Activated naive CD4-positive, alpha-beta T cell treated with anti-CD3 and anti-CD28 coated beads for 36 hours (primary cell): ENCODE measurements around the gene NINJ2. TPM values are rescaled to one million over a fixed set of nuclear protein-coding genes. Genes with fewer than 3 reads are reported as not detected.
"Not testable (repeated sequence)": the region's sequence is repeated elsewhere in the genome, so short reads cannot be mapped to it uniquely, and the experiment has no call there.

ENCODE experiments used
- CTCF ChIA-PET: fragments of 350-600 bp; sonication (Branson Sonifier 250); formaldehyde crosslinking; loops from one replicate; lab custom pipeline; 2021; ENCODE audit warnings: antibody characterized with exemption; lab: Charles Lee
- DNase-seq: peaks from one replicate; pipeline ENCODE4 v3.0.0-alpha.2; 2020
- H3K27ac Mint-ChIP-seq: one replicate; pipeline ENCODE4 v1.8.0; 2021; ENCODE audit warnings: mild to moderate bottlenecking, mixed read lengths
- H3K27me3 Mint-ChIP-seq: one replicate; pipeline ENCODE4 v1.8.0; 2021; ENCODE audit warnings: low read depth, mixed read lengths
- H3K36me3 Mint-ChIP-seq: one replicate; pipeline ENCODE4 v1.8.0; 2021; ENCODE audit warnings: low read depth, mixed read lengths
- H3K4me1 Mint-ChIP-seq: one replicate; pipeline ENCODE4 v1.8.0; 2021; ENCODE audit warnings: low read depth, mixed read lengths
- H3K4me3 Mint-ChIP-seq: one replicate; pipeline ENCODE4 v1.8.0; 2021; ENCODE audit warnings: mild to moderate bottlenecking, moderate library complexity, mixed read lengths
- H3K9me3 Mint-ChIP-seq: one replicate; pipeline ENCODE4 v1.8.0; 2021; ENCODE audit warnings: mixed read lengths
- intact Hi-C: fragments of 100-400 bp; cut with micrococcal nuclease; formaldehyde crosslinking; loops from one replicate; pipeline ENCODE4 v1.15.1; 2023
- total RNA-seq, 2 experiments: library from RNA; stranded (reverse); gene quantifications; one replicate each; pipeline ENCODE4 v1.2.3, GENCODE V29; 2021

The NINJ2 gene
- total RNA-seq: 1 to 10 TPM; 1.8 to 2.5 TPM

GRCh38 chr12:663293-663871 is at the start of gene NINJ2:
TSS of gene NINJ2 (minus strand) at chr12:663445. CDS start at chr12:663360, 85 bp downstream.
- H3K4me1 Mint-ChIP-seq: peaks cover 58% of the 10 kb centered on the region
- H3K27me3 Mint-ChIP-seq: no peaks in the 10 kb centered on the region
- H3K9me3 Mint-ChIP-seq: no peaks in the 10 kb centered on the region
- no peak within 1 kb of the TSS for H3K27ac Mint-ChIP-seq
- H3K36me3 Mint-ChIP-seq: no peaks in the 10 kb centered on the region
- peak within 1 kb of the TSS; percentile 64 for H3K4me3 Mint-ChIP-seq
- intact Hi-C loops: no loop called here
- CTCF ChIA-PET: interaction anchor here (1.0 to 1.4 kb wide), 3 partner anchors 49 to 94 kb away, joined by 3 to 5 read pairs (median 3); no protein-coding TSS in a partner anchor
- peak; percentile 23 for DNase-seq

- peaks cover 37% of the 10 kb centered on the region for H3K4me1 Mint-ChIP-seq
- no peaks in the 10 kb centered on the region for H3K36me3 Mint-ChIP-seq
- intact Hi-C loops: no loop called here
- H3K27ac Mint-ChIP-seq: no peak overlapping the region
- CTCF ChIA-PET: interaction anchor here (1.3 to 2.4 kb wide), 3 partner anchors 26 to 98 kb away, joined by 3 to 9 read pairs (median 4); partner anchors contain the start of gene WNK1
- H3K9me3 Mint-ChIP-seq: peaks cover 2% of the 10 kb centered on the region
- DNase-seq: no peak
- no peaks in the 10 kb centered on the region for H3K27me3 Mint-ChIP-seq
- H3K4me3 Mint-ChIP-seq: no peak overlapping the region
These were observed 49.1 kb upstream of the NINJ2 start for GRCh38 chr12:712172-712863.

GRCh38 chr12:709455-710020 is 46.3 kb upstream of the NINJ2 start:
- Mint-ChIP-seq H3K9me3 (peaks cover 2% of the 10 kb centered on the region), H3K4me1 (peaks cover 23% of the 10 kb centered on the region), H3K27me3 (no peaks in the 10 kb centered on the region), H3K36me3 (no peaks in the 10 kb centered on the region), H3K4me3 (no peak overlapping the region), H3K27ac (no peak overlapping the region)
- DNase-seq: no peak
- intact Hi-C loops: no loop called here
- CTCF ChIA-PET: interaction anchor here (0.6 to 1.8 kb wide), 2 partner anchors 12 to 15 kb away, joined by 3 read pairs; no protein-coding TSS in a partner anchor

- H3K27ac Mint-ChIP-seq, H3K9me3 Mint-ChIP-seq, H3K36me3 Mint-ChIP-seq, H3K4me3 Mint-ChIP-seq, DNase-seq, H3K27me3 Mint-ChIP-seq, intact Hi-C loops: not testable (repeated sequence)
- peaks cover 20% of the 10 kb centered on the region for H3K4me1 Mint-ChIP-seq
- CTCF ChIA-PET: interaction anchor here (0.6 kb wide), 1 partner anchor 100 kb away, joined by 3 read pairs; no protein-coding TSS in a partner anchor
These were observed 44.8 kb upstream of the NINJ2 start for GRCh38 chr12:708084-708483.

GRCh38 chr12:704516-705242 is 41.4 kb upstream of the NINJ2 start:
- Mint-ChIP-seq H3K27me3 (no peaks in the 10 kb centered on the region), H3K27ac (no peak overlapping the region), H3K4me1 (peaks cover 12% of the 10 kb centered on the region), H3K36me3 (no peaks in the 10 kb centered on the region), H3K4me3 (no peak overlapping the region), H3K9me3 (peaks cover 3% of the 10 kb centered on the region)
- CTCF ChIA-PET: interaction anchor here (0.7 kb wide), 1 partner anchor 18 kb away, joined by 3 read pairs; no protein-coding TSS in a partner anchor
- no peak for DNase-seq
- intact Hi-C loops: no loop called here

DNA sequence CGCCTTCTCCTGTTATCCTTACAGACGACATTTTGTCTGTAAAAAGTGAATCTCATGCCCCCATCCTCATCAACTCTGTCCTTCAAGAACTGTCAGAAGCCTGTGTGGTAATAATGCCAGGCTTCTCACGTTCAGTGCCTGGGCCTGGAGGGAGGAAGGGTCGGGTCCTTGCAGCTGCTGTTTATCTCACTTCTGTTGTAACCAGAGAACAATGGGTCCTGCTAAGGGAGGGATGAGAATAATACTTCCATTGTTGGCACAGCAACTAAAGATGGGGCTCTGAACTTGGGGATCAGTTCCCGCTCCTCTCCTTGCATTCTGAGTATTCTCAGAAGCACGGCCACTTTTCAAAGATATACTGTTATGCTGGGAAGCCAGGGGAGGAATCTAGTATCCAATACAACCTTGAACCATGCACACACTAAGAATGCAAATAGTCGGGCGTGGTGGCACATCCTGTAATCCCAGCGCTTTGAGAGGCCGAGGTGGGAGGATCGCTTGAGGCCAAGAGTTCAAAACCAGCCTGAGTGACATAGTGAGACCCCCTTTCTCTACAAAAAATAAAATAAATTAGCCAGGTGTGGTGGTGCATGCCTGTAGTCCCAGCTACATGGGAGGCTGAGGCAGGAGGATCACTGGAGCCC is 38.8 kb upstream of the NINJ2 start:
- peaks cover 7% of the 10 kb centered on the region for H3K36me3 Mint-ChIP-seq
- no peak overlapping the region for H3K27ac Mint-ChIP-seq
- CTCF ChIA-PET: no interaction called here

GRCh38 chr12:700016-700415 is 36.8 kb upstream of the NINJ2 start:
- CTCF ChIA-PET: no interaction called here
- no peak for DNase-seq
- Mint-ChIP-seq H3K4me3 (no peak overlapping the region), H3K36me3 (peaks cover 9% of the 10 kb centered on the region), H3K27me3 (no peaks in the 10 kb centered on the region), H3K27ac (no peak overlapping the region), H3K9me3 (peaks cover 24% of the 10 kb centered on the region), H3K4me1 (peaks cover 29% of the 10 kb centered on the region)
- intact Hi-C loops: no loop called here

More for the DNA sequence above, 38.8 kb upstream of the NINJ2 start:
- no peak for DNase-seq
- Mint-ChIP-seq H3K9me3 (peaks cover 20% of the 10 kb centered on the region), H3K4me1 (peaks cover 25% of the 10 kb centered on the region), H3K27me3 (no peaks in the 10 kb centered on the region), H3K4me3 (no peak overlapping the region)
- intact Hi-C loops: no loop called here

DNA sequence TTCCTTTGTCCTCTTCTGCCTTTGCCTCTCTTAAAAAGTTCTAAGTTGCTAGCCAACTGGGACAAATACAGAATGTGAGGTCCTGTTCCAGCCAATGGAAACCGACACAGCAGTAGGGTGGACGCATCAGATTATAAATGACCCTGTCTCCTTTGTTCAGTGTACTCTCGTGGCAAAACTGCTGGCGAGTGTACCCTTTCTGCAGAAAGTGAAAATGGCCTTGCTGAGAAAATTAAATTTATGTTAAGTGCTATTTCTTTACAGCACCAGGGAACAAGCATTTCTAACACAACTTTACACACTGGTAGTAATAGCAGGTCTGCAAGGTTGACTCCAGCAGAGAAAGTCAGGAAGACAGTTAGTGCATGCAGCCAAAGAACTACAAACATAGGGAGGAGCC is 35.0 kb upstream of the NINJ2 start:
- H3K27ac Mint-ChIP-seq, H3K27me3 Mint-ChIP-seq, intact Hi-C loops, DNase-seq, H3K36me3 Mint-ChIP-seq, CTCF ChIA-PET, H3K4me3 Mint-ChIP-seq: not testable (repeated sequence)
- H3K9me3 Mint-ChIP-seq: peaks cover 24% of the 10 kb centered on the region
- peaks cover 24% of the 10 kb centered on the region for H3K4me1 Mint-ChIP-seq

DNA sequence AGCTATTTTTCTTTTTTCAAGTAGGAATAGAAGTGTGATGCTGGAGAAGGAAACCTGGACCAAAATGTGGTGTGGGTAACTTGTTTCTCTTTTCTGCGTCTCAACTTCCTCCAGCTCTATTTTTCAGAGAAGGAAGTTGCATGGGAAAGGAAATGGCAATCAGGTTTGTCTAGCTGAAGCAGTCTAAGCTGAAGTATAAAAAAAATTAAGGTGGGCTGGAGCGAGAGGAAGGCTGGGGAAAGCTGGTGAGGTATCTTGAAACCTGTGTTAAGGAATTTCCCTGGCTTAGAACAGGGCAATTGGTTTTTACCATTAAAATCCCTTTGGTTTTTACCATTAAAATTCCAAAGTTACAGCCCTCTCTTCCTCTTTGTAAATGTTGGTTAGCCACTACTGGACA is 34.2 kb upstream of the NINJ2 start:
- no peak for DNase-seq
- CTCF ChIA-PET: interaction anchor here (0.7 kb wide), 1 partner anchor 13 kb away, joined by 3 read pairs; no protein-coding TSS in a partner anchor
- Mint-ChIP-seq H3K27ac (no peak overlapping the region), H3K9me3 (peaks cover 24% of the 10 kb centered on the region), H3K4me1 (peaks cover 24% of the 10 kb centered on the region), H3K27me3 (no peaks in the 10 kb centered on the region), H3K36me3 (peaks cover 9% of the 10 kb centered on the region), H3K4me3 (no peak overlapping the region)
- intact Hi-C loops: no loop called here

DNA sequence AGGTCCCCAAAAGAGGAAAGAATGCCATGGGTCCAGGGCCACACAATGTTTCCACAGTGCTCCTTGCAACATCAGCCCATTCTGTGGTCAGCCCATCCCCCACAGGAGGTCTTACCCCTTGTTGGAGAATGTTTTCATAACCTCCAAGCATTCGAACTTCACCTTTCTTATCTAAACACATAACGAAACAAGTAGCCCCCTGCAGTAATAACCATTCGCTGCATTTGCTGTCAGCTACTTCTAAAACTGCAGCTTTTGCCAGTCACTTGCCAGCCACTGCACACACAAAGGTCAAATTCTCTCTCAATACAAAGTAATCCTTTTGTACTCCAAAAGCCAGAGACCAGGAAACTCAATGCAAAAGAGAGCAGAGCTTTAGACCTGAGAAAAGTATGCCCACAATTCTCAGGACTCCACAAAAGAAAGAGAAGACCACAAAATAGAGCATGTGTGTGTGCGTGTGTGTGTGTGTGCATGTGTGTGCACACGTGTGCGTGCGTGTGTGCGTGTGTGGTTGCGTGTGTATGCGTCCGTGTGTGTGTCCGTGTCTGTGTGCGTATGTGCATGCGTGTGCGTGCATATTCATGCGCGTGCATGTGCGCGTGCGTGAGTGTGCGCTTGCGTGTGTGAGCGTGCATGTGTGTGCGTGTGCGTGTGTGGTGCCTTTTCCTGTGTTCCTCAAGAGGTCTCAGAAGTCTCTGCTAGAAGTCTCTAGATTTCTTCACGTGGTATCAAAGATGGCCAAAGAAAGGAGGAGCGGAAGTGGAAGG is 31.7 kb upstream of the NINJ2 start:
- DNase-seq: no peak
- Mint-ChIP-seq H3K4me1 (peaks cover 22% of the 10 kb centered on the region), H3K27ac (no peak overlapping the region), H3K27me3 (no peaks in the 10 kb centered on the region), H3K9me3 (peaks cover 24% of the 10 kb centered on the region), H3K36me3 (peaks cover 9% of the 10 kb centered on the region), H3K4me3 (no peak overlapping the region)
- CTCF ChIA-PET: interaction anchor here (0.6 to 1.3 kb wide), 6 partner anchors 8 to 829 kb away, joined by 3 to 6 read pairs (median 4); no protein-coding TSS in a partner anchor
- intact Hi-C loops: no loop called here

DNA sequence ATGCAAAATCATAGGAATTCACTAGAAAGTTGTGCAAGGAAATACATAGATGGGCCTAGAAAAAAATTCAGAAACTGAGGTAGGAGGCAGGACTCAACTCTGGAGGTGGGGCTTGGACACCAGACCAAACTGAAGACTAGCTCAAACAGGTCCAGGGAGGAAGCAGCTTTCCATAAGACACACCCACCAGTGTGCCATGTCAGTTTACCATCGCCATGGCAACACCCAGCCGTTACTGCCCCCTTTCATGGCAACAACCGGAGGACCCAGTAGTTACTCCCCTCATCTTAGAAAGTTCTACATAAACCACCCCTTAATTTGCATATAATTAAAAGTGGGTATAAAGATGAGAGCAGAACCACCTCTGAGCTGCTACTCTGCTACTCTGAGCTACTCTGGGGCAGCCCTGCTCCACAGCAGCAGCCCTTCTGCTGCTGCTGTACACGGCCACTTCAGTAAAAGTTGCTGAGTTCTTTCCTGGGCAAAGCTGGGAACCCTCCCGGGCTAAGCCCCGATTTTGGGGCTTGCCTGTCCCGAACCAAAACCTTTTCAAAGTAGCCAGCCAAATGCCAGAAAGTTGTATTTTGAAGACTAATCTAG is 30.8 kb upstream of the NINJ2 start:
- Mint-ChIP-seq H3K9me3 (peaks cover 22% of the 10 kb centered on the region), H3K4me1 (peaks cover 18% of the 10 kb centered on the region), H3K27me3 (no peaks in the 10 kb centered on the region), H3K27ac (no peak overlapping the region), H3K4me3 (no peak overlapping the region), H3K36me3 (peaks cover 9% of the 10 kb centered on the region)
- CTCF ChIA-PET: interaction anchor here (0.7 to 1.3 kb wide), 4 partner anchors 8 to 107 kb away, joined by 3 to 4 read pairs (median 3); no protein-coding TSS in a partner anchor
- intact Hi-C loops: no loop called here
- DNase-seq: no peak
